Measurements from ENCODE around the gene WASHC4. TPM values are rescaled to one million over a fixed set of nuclear protein-coding genes. Genes with fewer than 3 reads are reported as not detected.

The WASHC4 gene
- 10 to 100 TPM; 29.6 to 30.9 TPM for total RNA-seq

DNA sequence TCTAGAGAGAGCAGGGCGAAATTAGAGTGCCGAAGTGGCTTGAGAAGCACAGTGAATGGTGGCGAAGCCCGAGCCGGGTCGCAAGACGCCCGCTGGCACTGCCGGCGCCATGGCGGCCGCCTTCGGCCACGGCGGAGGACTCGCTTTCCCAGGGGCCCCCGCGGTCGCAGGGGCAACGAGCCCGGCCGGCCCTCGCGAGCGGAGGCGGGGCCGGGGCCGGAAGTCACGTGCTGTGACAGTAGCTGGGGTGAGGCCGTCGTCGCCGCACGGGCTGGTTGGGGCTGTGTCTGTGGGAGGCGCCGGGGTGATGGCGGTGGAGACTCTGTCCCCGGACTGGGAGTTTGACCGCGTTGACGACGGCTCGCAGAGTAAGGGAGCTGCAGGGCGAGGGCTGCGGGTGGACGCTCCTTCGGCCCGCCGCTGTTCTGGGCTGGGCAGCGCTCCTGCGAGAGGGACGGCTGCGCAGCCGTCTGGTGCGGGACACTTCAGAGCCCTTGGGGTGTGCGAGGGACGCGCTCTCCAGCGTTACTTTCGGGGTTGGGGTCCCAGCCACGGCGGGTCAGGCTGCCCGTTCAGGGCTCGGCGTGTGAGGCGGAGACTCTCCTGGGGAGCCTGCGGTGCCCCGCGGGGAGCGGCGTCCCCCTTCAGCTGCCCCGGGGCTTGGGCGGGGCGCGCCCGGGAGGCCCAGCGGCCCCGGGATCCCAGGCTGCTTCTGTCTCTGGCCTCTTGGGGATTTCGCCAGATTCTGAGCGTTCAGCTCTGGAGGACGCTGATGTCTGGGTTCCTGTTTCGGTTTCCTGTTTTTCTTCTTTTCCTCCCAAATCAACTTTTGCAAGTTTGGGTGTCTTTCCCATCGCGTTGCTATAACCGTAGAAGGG is at the start of gene WASHC4:
Gene WASHC4 (plus strand): TSS at position 238 of the 878 bp plus-strand sequence. CDS start 70 bp downstream, at position 308.
- H3K4me1 Mint-ChIP-seq, result peaks cover 34% of the 10 kb centered on the region
- peaks cover 15% of the 10 kb centered on the region for H3K36me3 Mint-ChIP-seq
- peak within 1 kb of the TSS; percentile 93 for H3K4me3 Mint-ChIP-seq
- H3K27ac Mint-ChIP-seq, result peak within 1 kb of the TSS; percentile 93
- H3K9me3 Mint-ChIP-seq, result peaks cover 8% of the 10 kb centered on the region
- DNase-seq, result peak; percentile 97
- peaks cover 22% of the 10 kb centered on the region for H3K27me3 Mint-ChIP-seq

- peaks cover 5% of the 10 kb centered on the region for H3K4me1 Mint-ChIP-seq
- H3K4me3 Mint-ChIP-seq, result no peak overlapping the region
- no peak for DNase-seq
- H3K36me3 Mint-ChIP-seq, result peaks cover 8% of the 10 kb centered on the region
- no peak overlapping the region for H3K27ac Mint-ChIP-seq
- peaks cover 7% of the 10 kb centered on the region for H3K9me3 Mint-ChIP-seq
- peaks cover 9% of the 10 kb centered on the region for H3K27me3 Mint-ChIP-seq
These were observed 46.7 kb upstream of the WASHC4 start for GRCh38 chr12:105060715-105061378.

DNA sequence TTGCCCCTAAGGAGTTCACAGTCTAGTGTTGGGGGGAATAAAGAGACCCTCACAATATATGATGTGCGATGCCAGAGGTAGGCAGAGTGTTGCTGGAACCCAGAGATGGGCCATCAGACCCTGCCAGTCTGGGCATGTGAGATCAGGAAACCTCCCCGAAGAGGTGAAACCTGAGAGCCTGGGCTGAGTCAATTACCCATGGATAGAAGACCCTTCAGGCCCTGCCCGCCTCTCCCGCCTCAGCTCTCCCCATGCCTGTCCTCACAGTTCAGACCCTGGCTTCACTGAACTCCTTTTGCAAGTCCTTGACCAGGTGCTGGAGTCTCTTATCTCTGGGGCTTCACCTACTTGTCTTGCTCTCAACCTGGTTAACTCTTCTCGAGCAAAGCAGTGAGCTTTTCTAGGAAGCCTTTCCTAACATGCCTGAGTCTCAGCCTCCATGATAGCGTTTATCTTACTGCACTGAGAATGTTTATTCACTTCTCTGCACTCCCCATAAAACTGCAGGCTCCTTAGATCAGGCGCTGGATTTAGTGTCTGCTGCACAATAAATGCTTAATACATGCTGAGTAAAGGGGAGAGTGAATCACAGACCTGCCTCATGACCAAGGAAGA is 42.9 kb upstream of the WASHC4 start:
- no peak overlapping the region for H3K27ac Mint-ChIP-seq
- H3K9me3 Mint-ChIP-seq, result no peaks in the 10 kb centered on the region
- peaks cover 2% of the 10 kb centered on the region for H3K36me3 Mint-ChIP-seq
- H3K4me1 Mint-ChIP-seq, result no peaks in the 10 kb centered on the region
- no peak overlapping the region for H3K4me3 Mint-ChIP-seq
- H3K27me3 Mint-ChIP-seq, result peaks cover 12% of the 10 kb centered on the region
- no peak for DNase-seq

GRCh38 chr12:105067511-105068031 is 40.0 kb upstream of the WASHC4 start:
- H3K27ac Mint-ChIP-seq, result no peak overlapping the region
- no peaks in the 10 kb centered on the region for H3K4me1 Mint-ChIP-seq
- no peak overlapping the region for H3K4me3 Mint-ChIP-seq
- H3K36me3 Mint-ChIP-seq, result peaks cover 2% of the 10 kb centered on the region
- H3K27me3 Mint-ChIP-seq, result peaks cover 12% of the 10 kb centered on the region
- no peak for DNase-seq
- no peaks in the 10 kb centered on the region for H3K9me3 Mint-ChIP-seq

GRCh38 chr12:105069936-105070702 is 37.4 kb upstream of the WASHC4 start:
- Mint-ChIP-seq H3K4me3 (no peak overlapping the region), H3K4me1 (no peaks in the 10 kb centered on the region), H3K27ac (no peak overlapping the region), H3K27me3 (peaks cover 8% of the 10 kb centered on the region), H3K9me3 (no peaks in the 10 kb centered on the region), H3K36me3 (peaks cover 2% of the 10 kb centered on the region)
- no peak for DNase-seq

DNA sequence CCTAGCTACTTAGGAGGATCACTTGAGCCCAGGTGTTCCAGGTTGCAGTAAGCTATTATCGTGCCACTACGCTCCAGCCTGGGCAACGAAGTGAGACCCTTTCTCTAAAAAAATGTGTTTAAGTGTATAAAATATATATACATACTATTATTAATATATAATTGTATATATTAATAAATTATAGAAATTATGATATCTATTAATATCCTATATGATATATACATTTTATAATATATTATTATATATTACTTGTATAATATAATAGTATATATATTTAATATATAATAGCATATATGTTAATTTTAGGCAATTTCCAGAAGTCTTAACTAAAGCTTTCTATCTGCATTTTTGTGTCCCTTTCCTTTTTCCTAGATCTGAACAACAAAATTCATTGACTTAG is 35.5 kb upstream of the WASHC4 start:
- no peaks in the 10 kb centered on the region for H3K4me1 Mint-ChIP-seq
- H3K27ac Mint-ChIP-seq, result no peak overlapping the region
- H3K4me3 Mint-ChIP-seq, result no peak overlapping the region
- DNase-seq, result no peak
- H3K36me3 Mint-ChIP-seq, result no peaks in the 10 kb centered on the region
- no peaks in the 10 kb centered on the region for H3K9me3 Mint-ChIP-seq
- no peaks in the 10 kb centered on the region for H3K27me3 Mint-ChIP-seq

GRCh38 chr12:105072888-105073488 is 34.5 kb upstream of the WASHC4 start:
- H3K9me3 Mint-ChIP-seq, result no peaks in the 10 kb centered on the region
- no peaks in the 10 kb centered on the region for H3K36me3 Mint-ChIP-seq
- no peak overlapping the region for H3K4me3 Mint-ChIP-seq
- H3K27me3 Mint-ChIP-seq, result no peaks in the 10 kb centered on the region
- H3K27ac Mint-ChIP-seq, result no peak overlapping the region
- no peak for DNase-seq
- H3K4me1 Mint-ChIP-seq, result no peaks in the 10 kb centered on the region

DNA sequence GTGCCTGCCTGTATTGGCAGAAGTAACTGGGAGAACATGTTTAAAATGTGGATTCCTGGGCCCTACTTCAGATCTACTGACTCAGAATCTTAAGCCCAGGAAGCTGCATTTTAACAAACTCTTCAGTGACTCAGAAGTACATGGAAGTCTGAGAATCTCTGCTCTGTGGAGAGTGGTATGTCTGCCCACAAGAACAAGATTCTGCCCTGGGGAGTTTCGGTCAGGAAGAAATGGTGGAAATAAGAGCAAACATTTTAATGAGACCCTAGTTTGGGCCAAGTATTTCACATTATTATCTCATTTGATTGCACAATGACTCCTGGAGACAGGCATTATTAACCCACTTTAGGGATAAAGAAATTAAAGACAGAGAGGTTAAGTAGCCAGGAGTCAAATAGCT is 31.4 kb upstream of the WASHC4 start:
- Mint-ChIP-seq H3K9me3 (no peaks in the 10 kb centered on the region), H3K4me1 (no peaks in the 10 kb centered on the region), H3K36me3 (no peaks in the 10 kb centered on the region), H3K4me3 (no peak overlapping the region), H3K27ac (no peak overlapping the region), H3K27me3 (no peaks in the 10 kb centered on the region)
- no peak for DNase-seq

DNA sequence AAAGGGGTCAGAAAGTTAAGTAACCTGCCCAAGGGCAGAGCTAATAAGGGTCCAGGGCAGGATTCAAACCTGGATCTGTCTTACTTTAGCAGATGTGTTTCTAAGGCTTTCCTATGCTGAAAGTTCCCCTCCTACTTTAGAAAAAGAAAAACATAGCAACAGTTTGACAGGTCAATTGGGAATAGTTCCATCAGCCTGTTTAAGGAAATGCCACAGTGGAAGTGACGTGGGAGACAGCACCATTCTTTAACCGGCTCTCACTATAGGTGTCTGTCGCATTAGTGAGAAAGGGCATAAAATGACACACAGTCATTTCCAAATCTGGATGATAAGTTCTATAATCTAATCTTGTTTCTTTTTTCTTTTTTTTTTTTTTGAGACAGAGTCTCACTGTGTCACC is 30.6 kb upstream of the WASHC4 start:
- Mint-ChIP-seq H3K36me3 (no peaks in the 10 kb centered on the region), H3K27me3 (no peaks in the 10 kb centered on the region), H3K9me3 (no peaks in the 10 kb centered on the region), H3K27ac (no peak overlapping the region), H3K4me1 (no peaks in the 10 kb centered on the region), H3K4me3 (no peak overlapping the region)
- DNase-seq, result no peak

- Mint-ChIP-seq H3K9me3 (no peaks in the 10 kb centered on the region), H3K36me3 (no peaks in the 10 kb centered on the region), H3K4me1 (no peaks in the 10 kb centered on the region), H3K27ac (no peak overlapping the region), H3K27me3 (peaks cover 5% of the 10 kb centered on the region), H3K4me3 (no peak overlapping the region)
- no peak for DNase-seq
These were observed 30.1 kb upstream of the WASHC4 start for GRCh38 chr12:105077435-105077834.

DNA sequence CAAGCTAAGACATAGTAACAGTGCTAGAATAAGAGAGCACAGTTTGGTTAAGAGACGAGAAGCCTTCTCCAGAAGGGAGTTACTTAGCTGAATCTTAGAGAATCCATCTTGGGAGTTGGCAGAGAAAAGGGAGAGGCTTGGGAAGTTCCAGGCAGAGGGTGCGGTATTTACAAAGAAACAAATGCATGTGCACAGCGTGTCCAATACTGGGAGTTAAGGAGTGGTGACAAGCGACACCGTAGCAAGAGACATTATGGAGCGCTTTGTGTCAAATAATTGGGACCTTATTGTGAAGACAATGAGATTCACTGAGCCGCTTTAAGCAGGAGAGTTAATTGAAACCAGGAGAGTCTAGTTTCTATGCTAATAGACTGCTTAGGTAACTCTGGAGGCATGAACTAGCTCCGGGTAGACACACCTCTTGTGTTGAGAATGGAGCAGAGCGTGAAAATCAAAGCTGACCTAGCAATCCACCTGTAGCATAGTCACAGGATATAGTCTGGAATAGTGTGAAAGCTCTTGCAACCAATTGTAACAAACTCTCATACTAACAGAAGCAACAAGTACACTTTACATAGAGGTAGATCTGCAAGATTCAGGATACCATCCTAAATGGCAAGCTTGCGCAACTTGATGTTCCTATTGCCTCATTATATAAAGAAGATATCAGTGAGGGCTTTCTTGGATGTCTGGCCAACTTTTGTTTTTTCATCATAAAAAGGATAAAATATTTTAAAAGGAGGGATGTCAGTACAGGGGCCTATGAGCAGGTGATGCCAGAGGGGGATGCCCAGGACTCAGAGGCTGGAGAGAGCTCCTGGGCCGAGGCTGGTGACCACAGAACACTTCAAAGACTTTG is 28.6 kb upstream of the WASHC4 start:
- Mint-ChIP-seq H3K4me3 (no peak overlapping the region), H3K36me3 (no peaks in the 10 kb centered on the region), H3K4me1 (peaks cover 4% of the 10 kb centered on the region), H3K27me3 (peaks cover 18% of the 10 kb centered on the region), H3K27ac (no peak overlapping the region), H3K9me3 (no peaks in the 10 kb centered on the region)
- DNase-seq, result no peak

DNA sequence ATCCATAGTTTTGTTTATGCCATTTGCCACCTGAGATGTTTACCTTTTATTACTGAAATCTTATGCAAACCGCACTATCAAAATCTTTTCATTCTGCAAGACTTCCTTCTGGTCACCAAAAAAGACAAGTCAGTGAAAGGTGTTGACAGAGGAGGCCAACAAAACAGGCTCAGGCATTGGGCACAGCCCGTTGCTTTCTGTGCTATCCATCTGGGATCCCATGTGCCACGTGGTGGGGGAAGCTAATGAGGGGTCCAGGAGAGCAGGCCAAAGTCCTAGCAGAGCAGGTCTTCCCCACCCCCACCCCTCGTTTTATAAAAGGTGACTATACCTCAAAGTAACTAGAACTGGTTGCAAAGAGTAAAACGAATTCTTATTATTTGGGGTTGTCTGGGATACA is 24.5 kb upstream of the WASHC4 start:
- H3K4me3 Mint-ChIP-seq, result peak overlapping the region; percentile 42
- peaks cover 9% of the 10 kb centered on the region for H3K9me3 Mint-ChIP-seq
- peaks cover 33% of the 10 kb centered on the region for H3K27me3 Mint-ChIP-seq
- peaks cover 6% of the 10 kb centered on the region for H3K4me1 Mint-ChIP-seq
- no peak overlapping the region for H3K27ac Mint-ChIP-seq
- no peaks in the 10 kb centered on the region for H3K36me3 Mint-ChIP-seq
- no peak for DNase-seq

- H3K4me3 Mint-ChIP-seq, result peak overlapping the region; percentile 85
- H3K27ac Mint-ChIP-seq, result peak overlapping the region; percentile 78
- DNase-seq, result peak; percentile 33
- peaks cover 6% of the 10 kb centered on the region for H3K4me1 Mint-ChIP-seq
- no peaks in the 10 kb centered on the region for H3K36me3 Mint-ChIP-seq
- H3K27me3 Mint-ChIP-seq, result peaks cover 33% of the 10 kb centered on the region
- peaks cover 9% of the 10 kb centered on the region for H3K9me3 Mint-ChIP-seq
These were observed 23.9 kb upstream of the WASHC4 start for GRCh38 chr12:105083551-105084105.
